IMR-90 (cell line): ENCODE data around the gene RGS17. TPM values are rescaled to one million over a fixed set of nuclear protein-coding genes. Genes with fewer than 3 reads are reported as not detected.

Source experiments
- ATAC-seq: fragments of 200-7000 bp; cut with Tn5 transposase; 2 replicates; pipeline ENCODE4 v1.9.1; 2020; ENCODE audit warnings: low read depth, mild to moderate bottlenecking, moderate library complexity
- BruUV-seq: library from RNA; stranded (reverse); fragments of 400-500 nt; replicated peaks from 2 replicates; lab custom pipeline; 2021; lab: Mats Ljungman, UMichigan
- CTCF ChIA-PET: fragments of 300-600 bp; formaldehyde crosslinking; extraction: SDS; loops from one replicate; lab custom pipeline; 2021; ENCODE audit warnings: antibody characterized with exemption; lab: Yijun Ruan, JAX
- POLR2A ChIA-PET: fragments of 300-600 bp; sonication (Branson Sonifier 250); formaldehyde crosslinking; loops from one replicate; lab custom pipeline; 2022; ENCODE audit warnings: antibody characterized with exemption; ENCODE audit not compliant: unreplicated experiment; lab: Charles Lee
- DNase-seq: peaks from one replicate; pipeline ENCODE4 v3.0.0; 2013
- H2AFZ ChIP-seq: replicated peaks from 2 replicates; pipeline ENCODE3; 2013; ENCODE audit warnings: low read length, mild to moderate bottlenecking; ENCODE audit not compliant: poor library complexity
- H2AK5ac ChIP-seq: 2 replicates; pipeline ENCODE4 v1.6.1; 2013; ENCODE audit warnings: low read depth, low read length, inconsistent platforms
- H2AK9ac ChIP-seq: replicated peaks from 2 replicates; pipeline ENCODE3; 2013; ENCODE audit warnings: mild to moderate bottlenecking, low read depth, low read length, moderate library complexity; ENCODE audit not compliant: poor library complexity
- H2BK120ac ChIP-seq: 2 replicates; pipeline ENCODE4 v1.6.1; 2013; ENCODE audit warnings: low read depth, low read length, inconsistent platforms
- H2BK15ac ChIP-seq: 3 replicates; pipeline ENCODE4 v1.6.1; 2013; ENCODE audit warnings: low read depth, low read length, inconsistent platforms
- H2BK20ac ChIP-seq: 2 replicates; pipeline ENCODE4 v1.6.1; 2013; ENCODE audit warnings: low read depth, mild to moderate bottlenecking, inconsistent platforms, low read length, moderate library complexity
- H2BK5ac ChIP-seq: 2 replicates; pipeline ENCODE4 v1.6.1; 2013; ENCODE audit warnings: mild to moderate bottlenecking, low read depth, low read length, inconsistent platforms; ENCODE audit not compliant: poor library complexity, severe bottlenecking
- H3K14ac ChIP-seq: replicated peaks from 2 replicates; pipeline ENCODE4 v1.6.1; 2013; ENCODE audit warnings: low read depth, low read length, inconsistent platforms
- H3K18ac ChIP-seq: 2 replicates; pipeline ENCODE4 v1.6.1; 2013; ENCODE audit warnings: low read depth, low read length, control low read depth
- H3K23ac ChIP-seq: 2 replicates; pipeline ENCODE4 v1.6.1; 2013; ENCODE audit warnings: low read depth, low read length, inconsistent platforms
- H3K27ac ChIP-seq: 2 replicates; pipeline ENCODE4 v1.5.1; 2013; ENCODE audit warnings: mild to moderate bottlenecking, control low read depth, low read length; ENCODE audit not compliant: insufficient read depth
- H3K27me3 ChIP-seq: 2 replicates; pipeline ENCODE4 v1.6.1; 2013; ENCODE audit warnings: low read length; ENCODE audit not compliant: control insufficient read depth, insufficient read depth
- H3K36me3 ChIP-seq: 2 replicates; pipeline ENCODE4 v1.6.1; 2013; ENCODE audit warnings: low read length, mixed read lengths; ENCODE audit not compliant: control insufficient read depth, insufficient read depth
- H3K4ac ChIP-seq: 2 replicates; pipeline ENCODE4 v1.6.1; 2013; ENCODE audit warnings: low read depth, low read length, inconsistent platforms
- H3K4me1 ChIP-seq: 2 replicates; pipeline ENCODE4 v1.6.1; 2013; ENCODE audit warnings: low read length, mixed read lengths; ENCODE audit not compliant: control insufficient read depth, insufficient read depth
- H3K4me2 ChIP-seq: 2 replicates; pipeline ENCODE4 v1.6.1; 2013; ENCODE audit warnings: low read depth, mild to moderate bottlenecking, control low read depth, low read length, moderate library complexity
- H3K4me3 ChIP-seq: 2 replicates; pipeline ENCODE4 v1.5.1; 2013; ENCODE audit warnings: low read depth, mild to moderate bottlenecking, control low read depth, low read length, moderate library complexity; ENCODE audit not compliant: insufficient read depth
- H3K56ac ChIP-seq: 2 replicates; pipeline ENCODE4 v1.6.1; 2013; ENCODE audit warnings: low read length, inconsistent platforms; ENCODE audit not compliant: insufficient read depth; ENCODE audit errors: extremely low read depth
- H3K79me1 ChIP-seq, 2 experiments: 2 replicates each; pipeline ENCODE4 v1.6.1; 2013; ENCODE audit warnings: low read length in 2 of 2, inconsistent platforms in 1 of 2, low read depth in 1 of 2
- H3K9ac ChIP-seq: 2 replicates; pipeline ENCODE4 v1.6.1; 2013; ENCODE audit warnings: low read depth, low read length, control low read depth
- H3K9me1 ChIP-seq: 2 replicates; pipeline ENCODE4 v1.6.1; 2013; ENCODE audit warnings: low read length, inconsistent platforms; ENCODE audit not compliant: insufficient read depth
- H3K9me3 ChIP-seq: 2 replicates; pipeline ENCODE4 v1.6.1; 2013; ENCODE audit warnings: low read length; ENCODE audit not compliant: control insufficient read depth, insufficient read depth
- H4K20me1 ChIP-seq: 2 replicates; pipeline ENCODE4 v1.6.1; 2013; ENCODE audit warnings: low read length, inconsistent platforms; ENCODE audit not compliant: insufficient read depth
- H4K5ac ChIP-seq: 2 replicates; pipeline ENCODE4 v1.6.1; 2013; ENCODE audit warnings: mild to moderate bottlenecking, low read depth, low read length, control low read depth
- H4K8ac ChIP-seq, 2 experiments: 2 replicates each; pipeline ENCODE4 v1.6.1; 2013; ENCODE audit warnings: low read depth in 2 of 2, low read length in 2 of 2, control low read depth in 1 of 2, inconsistent platforms in 1 of 2
- H4K91ac ChIP-seq: 2 replicates; pipeline ENCODE4 v1.6.1; 2013; ENCODE audit warnings: low read depth, low read length, inconsistent platforms; ENCODE audit not compliant: insufficient read depth
- BHLHE40 ChIP-seq: fragments of 150-350 bp; IDR thresholded peaks from 2 replicates; pipeline ENCODE4 v1.6.1; 2016; ENCODE audit warnings: mild to moderate bottlenecking, low read depth, low read length
- CHD1 ChIP-seq: IDR thresholded peaks from 2 replicates; pipeline ENCODE4 v1.6.1; 2012; ENCODE audit warnings: low read depth, low read length, improper control_type of control experiment
- CTCF ChIP-seq: conservative IDR thresholded peaks from 2 replicates; pipeline ENCODE4 v1.5.1; 2012; ENCODE audit warnings: mild to moderate bottlenecking, low read depth, low read length, improper control_type of control experiment
- ELK1 ChIP-seq: fragments of 150-350 bp; IDR thresholded peaks from 2 replicates; pipeline ENCODE4 v1.6.1; 2016; ENCODE audit warnings: low read depth, mild to moderate bottlenecking, low read length, moderate library complexity, borderline replicate concordance
- FOS ChIP-seq: fragments of 150-350 bp; IDR thresholded peaks from 2 replicates; pipeline ENCODE4 v1.6.1; 2016; ENCODE audit warnings: low read depth, low read length
- MAFK ChIP-seq: IDR thresholded peaks from 2 replicates; pipeline ENCODE4 v1.6.1; 2012; ENCODE audit warnings: low read depth, low read length, improper control_type of control experiment
- MAZ ChIP-seq: IDR thresholded peaks from 2 replicates; pipeline ENCODE4 v1.6.1; 2012; ENCODE audit warnings: low read depth, mild to moderate bottlenecking, low read length, improper control_type of control experiment, moderate library complexity, borderline replicate concordance
- MXI1 ChIP-seq: IDR thresholded peaks from 2 replicates; pipeline ENCODE4 v1.6.1; 2012; ENCODE audit warnings: low read depth, mild to moderate bottlenecking, low read length, moderate library complexity, borderline replicate concordance
- NFE2L2 ChIP-seq: fragments of 150-350 bp; IDR thresholded peaks from 2 replicates; pipeline ENCODE4 v1.6.1; 2016; ENCODE audit warnings: low read depth, mild to moderate bottlenecking, low read length
- RAD21 ChIP-seq: IDR thresholded peaks from 2 replicates; pipeline ENCODE4 v1.6.1; 2012; ENCODE audit warnings: low read length, improper control_type of control experiment
- RCOR1 ChIP-seq: IDR thresholded peaks from 2 replicates; pipeline ENCODE4 v1.6.1; 2012; ENCODE audit warnings: mild to moderate bottlenecking, low read length, improper control_type of control experiment; ENCODE audit not compliant: insufficient replicate concordance
- RFX5 ChIP-seq: IDR thresholded peaks from 2 replicates; pipeline ENCODE4 v1.8.0; 2012; ENCODE audit warnings: low read depth, mild to moderate bottlenecking, low read length, moderate library complexity
- SMC3 ChIP-seq: fragments of 150-350 bp; IDR thresholded peaks from 2 replicates; pipeline ENCODE4 v1.6.1; 2016; ENCODE audit warnings: low read depth, mild to moderate bottlenecking, antibody characterized with exemption, low read length, moderate library complexity
- USF2 ChIP-seq: fragments of 150-350 bp; IDR thresholded peaks from 2 replicates; pipeline ENCODE4 v1.6.1; 2017; ENCODE audit warnings: mild to moderate bottlenecking, antibody characterized with exemption, low read length, low read depth
- WGBS, 2 experiments: methylation state at CpG; one replicate each; pipeline versions ENCODE4 v1.1.5 to v1.1.7; 2013; ENCODE audit warnings: missing lambda C conversion rate in 2 of 2; ENCODE audit not compliant: insufficient read length in 1 of 2; ENCODE audit errors: extremely low coverage in 2 of 2; 5-methylcytosine and 5-hydroxymethylcytosine counted together
- dilution Hi-C: fragments of 300-500 bp; cut with HindIII; formaldehyde crosslinking; loops from one replicate; pipeline ENCODE4 v1.14.3; 2018; ENCODE audit warnings: low sequenced_read_pairs; ENCODE audit not compliant: unreplicated experiment
- in situ Hi-C: fragments of 300-500 bp; cut with MboI; formaldehyde crosslinking; loops from 3 replicates; pipeline ENCODE4 v1.14.3; 2019; ENCODE audit warnings: low sequenced_read_pairs, inconsistent platforms, mixed read lengths
- intact Hi-C: fragments of 100-400 bp; cut with micrococcal nuclease; formaldehyde crosslinking; loops from 2 replicates; pipeline ENCODE4 v1.10.0; 2022
- polyA plus RNA-seq, 3 experiments: library from polyadenylated mRNA; depleted of rRNA; stranded (reverse); fragments of >200 nt; gene quantifications; 2 replicates each; pipeline ENCODE4 v1.2.3, GENCODE V29; 2012; ENCODE audit warnings: low replicate concordance in 1 of 3
- total RNA-seq: library from RNA; depleted of rRNA; stranded (reverse); fragments of >200 nt; gene quantifications from 2 replicates; pipeline ENCODE4 v1.2.3, GENCODE V29; 2012

The RGS17 gene
- total and polyA plus RNA-seq, 2 of the 4 experiments (the other 2 are of a cell fraction) = 0.75 to 1.4 TPM

- in situ Hi-C loops = loop anchor here (25.0 kb wide), 2 partner anchors 488 to 1138 kb away; no protein-coding TSS in a partner anchor
These were observed 106.4 kb downstream of the RGS17 start for GRCh38 chr6:153024709-153025017.

More at GRCh38 chr6:153024709-153025017, 106.4 kb downstream of the RGS17 start:
- H3K27ac ChIP-seq = no peak overlapping the region
- no TSS peak for BruUV-seq
- ATAC-seq (no peak), DNase-seq (no peak)
- H2AFZ ChIP-seq = no peak overlapping the region
- 0 out of 2 replicates have a peak, but pooled peaks cover 1% of the 10 kb centered on the region for H3K36me3 ChIP-seq
- no CpG with 5 or more reads among the region's 1 CpG for WGBS, 2 experiments
- no peak overlapping the region for H3K56ac ChIP-seq
- H3K14ac ChIP-seq = no peak overlapping the region
- TF ChIP-seq RAD21 (no peak), BHLHE40 (no peak), SMC3 (no peak), FOS (no peak), MAFK (no peak), ELK1 (no peak), USF2 (no peak), CHD1 (no peak), MAZ (no peak), RFX5 (no peak), MXI1 (no peak), RCOR1 (no peak), NFE2L2 (no peak), CTCF (no peak)
- dilution Hi-C loops (no loop called here), intact Hi-C loops (loop anchor here (1.0 kb wide), 1 partner anchor 160 kb away; no protein-coding TSS in a partner anchor)
- POLR2A ChIA-PET = no interaction called here
- CTCF ChIA-PET = interaction anchor here (1.0 kb wide), 1 partner anchor 68 kb away, joined by 3 read pairs; no protein-coding TSS in a partner anchor
- H3K4me1 ChIP-seq = 0 out of 2 replicates have a peak, but pooled peaks cover 2% of the 10 kb centered on the region
- H3K27me3 ChIP-seq = no peaks in the 10 kb centered on the region
- no peaks in the 10 kb centered on the region for H4K20me1 ChIP-seq
- no peak overlapping the region for H3K9ac ChIP-seq
- H2BK20ac ChIP-seq = no peak overlapping the region
- no peak overlapping the region for H3K4me2 ChIP-seq
- H3K9me1 ChIP-seq = no peaks in the 10 kb centered on the region
- H2AK9ac ChIP-seq = no peak overlapping the region
- H3K4ac ChIP-seq = no peak overlapping the region
- H3K18ac ChIP-seq = no peak overlapping the region
- H4K5ac ChIP-seq = no peak overlapping the region
- H4K8ac ChIP-seq = no peak overlapping the region
- no peak overlapping the region for H3K4me3 ChIP-seq
- H2BK15ac ChIP-seq = no peak overlapping the region
- no peak overlapping the region for H2BK5ac ChIP-seq
- no peak overlapping the region for H4K91ac ChIP-seq
- no peaks in the 10 kb centered on the region for H3K9me3 ChIP-seq
- no peaks in the 10 kb centered on the region for H3K79me1 ChIP-seq
- H3K23ac ChIP-seq = no peak overlapping the region
- no peak overlapping the region for H2AK5ac ChIP-seq
- H2BK120ac ChIP-seq = no peak overlapping the region
